Osteoblast (primary cell): Measurements from ENCODE around the gene CYB5A. TPM values are rescaled to one million over a fixed set of nuclear protein-coding genes. Genes with fewer than 3 reads are reported as not detected.

Source experiments
- DNase-seq: peaks from one replicate; pipeline ENCODE4 v3.0.0; 2011; ENCODE audit warnings: low spot score, mixed read lengths; ENCODE audit not compliant: insufficient read length; ENCODE audit errors: missing footprints
- H2AFZ ChIP-seq: 2 replicates; pipeline ENCODE4 v1.6.0; 2011; ENCODE audit warnings: mild to moderate bottlenecking, low read length
- H3K27ac ChIP-seq: 2 replicates; pipeline ENCODE4 v1.5.1; 2011; ENCODE audit warnings: mild to moderate bottlenecking, low read depth, low read length, moderate library complexity
- H3K27me3 ChIP-seq: 2 replicates; pipeline ENCODE4 v1.6.0; 2012; ENCODE audit warnings: mild to moderate bottlenecking, control low read depth, inconsistent platforms, low read length, moderate library complexity; ENCODE audit not compliant: insufficient read depth
- H3K36me3 ChIP-seq: 2 replicates; pipeline ENCODE4 v1.5.1; 2011; ENCODE audit warnings: mild to moderate bottlenecking, low read length, control low read depth, moderate library complexity; ENCODE audit not compliant: insufficient read depth
- H3K4me1 ChIP-seq: 2 replicates; pipeline ENCODE4 v1.5.1; 2011; ENCODE audit warnings: mild to moderate bottlenecking, low read length, control low read depth, moderate library complexity; ENCODE audit not compliant: insufficient read depth
- H3K4me2 ChIP-seq: 2 replicates; pipeline ENCODE4 v1.6.0; 2011; ENCODE audit warnings: mild to moderate bottlenecking, low read length; ENCODE audit not compliant: insufficient read depth
- H3K4me3 ChIP-seq: fragments of 200-600 bp; sonication (generic); 3 replicates; pipeline ENCODE4 v1.5.1; 2012; ENCODE audit warnings: mild to moderate bottlenecking, low read length, inconsistent platforms; ENCODE audit not compliant: insufficient read depth
- H3K79me2 ChIP-seq: 2 replicates; pipeline ENCODE4 v1.6.0; 2012; ENCODE audit warnings: mild to moderate bottlenecking, low read length, control low read depth, inconsistent platforms; ENCODE audit not compliant: insufficient read depth
- H3K9me3 ChIP-seq: 2 replicates; pipeline ENCODE4 v1.5.1; 2011; ENCODE audit warnings: low read depth, low read length, control low read depth
- H4K20me1 ChIP-seq: 2 replicates; pipeline ENCODE4 v1.6.0; 2012; ENCODE audit warnings: mild to moderate bottlenecking, low read length, control low read depth; ENCODE audit not compliant: insufficient read depth
- CTCF ChIP-seq: IDR thresholded peaks from 2 replicates; pipeline ENCODE4 v1.5.1; 2011; ENCODE audit warnings: mild to moderate bottlenecking, low read depth, low read length, moderate library complexity; ENCODE audit errors: extremely low read depth
- total RNA-seq: library from RNA; depleted of rRNA; stranded (reverse); fragments of >200 nt; gene quantifications from 2 replicates; pipeline ENCODE4 v1.2.3, GENCODE V29; 2012

CYB5A gene
- total RNA-seq, 1 donor = 55.4 TPM

- no peaks in the 10 kb centered on the region for H3K36me3 ChIP-seq
- no peaks in the 10 kb centered on the region for H3K79me2 ChIP-seq
- no peak overlapping the region for H3K27ac ChIP-seq
- H3K27me3 ChIP-seq = no peaks in the 10 kb centered on the region
- no peak for TF ChIP-seq CTCF
- peaks cover 6% of the 10 kb centered on the region for H4K20me1 ChIP-seq
- no peak overlapping the region for H3K4me2 ChIP-seq
- H2AFZ ChIP-seq = no peak overlapping the region
- H3K9me3 ChIP-seq = no peaks in the 10 kb centered on the region
- no peak for DNase-seq
- no peak overlapping the region for H3K4me3 ChIP-seq
- no peaks in the 10 kb centered on the region for H3K4me1 ChIP-seq
Observed at GRCh38 chr18:74268933-74269620, 22.7 kb downstream of the CYB5A start.

GRCh38 chr18:74268175-74268574 is 23.6 kb downstream of the CYB5A start:
- no peak for DNase-seq
- Histone ChIP-seq H3K79me2 (no peaks in the 10 kb centered on the region), H3K4me2 (no peak overlapping the region), H3K4me1 (no peaks in the 10 kb centered on the region), H4K20me1 (peaks cover 2% of the 10 kb centered on the region), H3K4me3 (no peak overlapping the region), H2AFZ (no peak overlapping the region), H3K36me3 (no peaks in the 10 kb centered on the region), H3K27ac (no peak overlapping the region), H3K27me3 (no peaks in the 10 kb centered on the region), H3K9me3 (no peaks in the 10 kb centered on the region)
- no peak for TF ChIP-seq CTCF

- Histone ChIP-seq H3K27me3 (no peaks in the 10 kb centered on the region), H2AFZ (no peak overlapping the region), H3K9me3 (no peaks in the 10 kb centered on the region), H3K36me3 (peaks cover 3% of the 10 kb centered on the region), H4K20me1 (peaks cover 2% of the 10 kb centered on the region), H3K79me2 (no peaks in the 10 kb centered on the region), H3K4me1 (no peaks in the 10 kb centered on the region), H3K27ac (no peak overlapping the region), H3K4me3 (no peak overlapping the region), H3K4me2 (no peak overlapping the region)
- no peak for DNase-seq
- no peak for TF ChIP-seq CTCF
Observed at GRCh38 chr18:74266161-74266560, 25.6 kb downstream of the CYB5A start.

- no peak for DNase-seq
- Histone ChIP-seq H3K4me1 (no peaks in the 10 kb centered on the region), H2AFZ (no peak overlapping the region), H3K4me2 (no peak overlapping the region), H3K27ac (no peak overlapping the region), H3K27me3 (no peaks in the 10 kb centered on the region), H3K4me3 (no peak overlapping the region), H4K20me1 (peaks cover 2% of the 10 kb centered on the region), H3K79me2 (no peaks in the 10 kb centered on the region), H3K9me3 (no peaks in the 10 kb centered on the region), H3K36me3 (peaks cover 3% of the 10 kb centered on the region)
- no peak for TF ChIP-seq CTCF
Observed at GRCh38 chr18:74265546-74266098, 26.1 kb downstream of the CYB5A start.
